Activated T-cell treated with anti-CD3 and anti-CD28 coated beads for 24 hours (primary cell): ENCODE measurements around the gene TBATA.
"Not testable (repeated sequence)": the region's sequence is repeated elsewhere in the genome, so short reads cannot be mapped to it uniquely, and the experiment has no call there.

Source experiments
- DNase-seq: peaks from one replicate; pipeline ENCODE4 v3.0.0-alpha.2; 2020; ENCODE audit warnings: low read depth

The TBATA gene

DNA sequence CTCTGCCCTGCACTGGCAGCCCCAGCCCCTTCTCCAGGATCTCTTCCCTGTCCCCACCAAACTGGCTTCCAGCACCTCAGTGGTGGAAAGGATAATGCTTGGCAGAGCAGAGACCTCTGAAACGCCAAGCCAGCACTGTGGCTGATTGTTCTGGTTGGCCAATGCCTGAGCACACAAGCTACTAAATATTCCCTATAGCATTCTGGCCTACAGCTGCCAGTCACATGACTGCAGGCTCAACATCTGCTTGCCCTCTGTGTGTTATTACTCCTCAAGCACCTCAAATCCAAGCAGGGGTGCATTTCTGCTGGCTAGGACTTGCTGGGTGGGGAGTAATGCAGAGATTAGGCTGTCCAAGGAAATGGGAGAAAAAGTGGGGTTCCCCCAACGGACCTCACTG is 6.1 kb downstream of the TBATA start:
- DNase-seq, result no peak

GRCh38 chr10:70778267-70778924 is 6.8 kb downstream of the TBATA start:
- DNase-seq, result no peak

- no peak for DNase-seq
Measured at GRCh38 chr10:70777063-70777875, 7.9 kb downstream of the TBATA start.

DNA sequence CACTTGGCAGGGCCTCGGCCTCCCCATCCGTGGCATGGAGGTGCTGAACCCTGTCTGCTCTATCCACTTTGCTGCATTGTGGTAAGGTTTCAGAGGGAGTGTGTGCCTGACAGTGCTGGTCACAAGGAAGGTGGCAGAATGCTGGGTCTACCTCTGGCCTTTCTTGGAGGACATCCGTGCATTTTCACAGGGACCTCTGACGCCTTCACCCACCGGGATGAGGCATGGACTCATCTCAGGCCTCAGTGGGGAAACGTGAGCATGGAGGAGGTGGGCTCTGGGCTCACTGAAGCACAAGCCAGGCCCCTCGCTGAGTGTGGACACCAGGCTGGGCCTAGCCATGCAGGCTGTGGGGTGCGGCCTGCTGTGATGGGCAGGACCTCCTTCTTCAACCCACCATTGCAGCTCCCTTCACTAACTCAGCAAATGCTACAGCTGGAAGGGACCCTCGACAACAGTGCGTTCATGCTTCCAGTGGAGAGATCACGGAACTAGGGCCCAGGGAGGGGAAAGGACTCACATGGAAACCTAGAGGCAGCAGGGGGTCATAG is 8.6 kb downstream of the TBATA start:
- DNase-seq, result no peak

DNA sequence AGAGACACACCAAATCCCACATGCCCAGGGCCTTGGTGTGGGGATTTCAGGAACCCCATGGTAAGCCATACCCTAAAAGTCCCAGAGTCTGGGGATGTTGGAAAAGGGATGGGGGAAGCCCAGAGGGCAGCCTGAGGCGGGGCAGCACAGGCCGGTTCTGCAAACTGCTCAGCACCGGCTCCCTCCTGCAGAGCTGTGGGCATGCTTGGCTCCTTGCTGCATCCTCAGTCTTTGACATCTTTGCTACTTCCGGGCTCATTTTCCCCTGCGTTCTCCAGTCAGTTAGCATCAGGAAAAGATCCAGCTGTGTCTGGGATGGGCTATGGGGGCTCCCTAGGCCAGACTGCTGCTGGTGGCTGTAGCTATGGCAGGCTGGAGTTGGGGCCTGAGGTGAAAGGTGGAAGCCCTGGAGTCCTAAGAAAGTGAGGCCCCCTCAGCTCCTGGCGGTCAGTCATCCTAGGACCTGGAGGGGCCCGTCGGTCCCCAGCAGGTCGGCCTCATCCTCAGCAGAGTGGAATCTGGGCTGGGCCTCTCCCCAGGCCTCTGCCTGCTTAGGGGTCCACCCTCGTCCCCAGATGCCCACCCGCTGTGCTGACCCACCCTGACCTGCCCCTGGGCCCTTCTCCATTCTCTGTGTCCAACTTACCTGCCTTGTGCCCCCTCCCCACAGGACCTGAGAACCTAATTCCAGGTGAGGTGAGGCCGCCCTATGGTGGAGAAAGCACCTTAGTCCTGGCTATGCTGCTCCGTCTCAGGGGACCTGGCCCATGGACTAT is 9.3 kb downstream of the TBATA start:
- no peak for DNase-seq

DNA sequence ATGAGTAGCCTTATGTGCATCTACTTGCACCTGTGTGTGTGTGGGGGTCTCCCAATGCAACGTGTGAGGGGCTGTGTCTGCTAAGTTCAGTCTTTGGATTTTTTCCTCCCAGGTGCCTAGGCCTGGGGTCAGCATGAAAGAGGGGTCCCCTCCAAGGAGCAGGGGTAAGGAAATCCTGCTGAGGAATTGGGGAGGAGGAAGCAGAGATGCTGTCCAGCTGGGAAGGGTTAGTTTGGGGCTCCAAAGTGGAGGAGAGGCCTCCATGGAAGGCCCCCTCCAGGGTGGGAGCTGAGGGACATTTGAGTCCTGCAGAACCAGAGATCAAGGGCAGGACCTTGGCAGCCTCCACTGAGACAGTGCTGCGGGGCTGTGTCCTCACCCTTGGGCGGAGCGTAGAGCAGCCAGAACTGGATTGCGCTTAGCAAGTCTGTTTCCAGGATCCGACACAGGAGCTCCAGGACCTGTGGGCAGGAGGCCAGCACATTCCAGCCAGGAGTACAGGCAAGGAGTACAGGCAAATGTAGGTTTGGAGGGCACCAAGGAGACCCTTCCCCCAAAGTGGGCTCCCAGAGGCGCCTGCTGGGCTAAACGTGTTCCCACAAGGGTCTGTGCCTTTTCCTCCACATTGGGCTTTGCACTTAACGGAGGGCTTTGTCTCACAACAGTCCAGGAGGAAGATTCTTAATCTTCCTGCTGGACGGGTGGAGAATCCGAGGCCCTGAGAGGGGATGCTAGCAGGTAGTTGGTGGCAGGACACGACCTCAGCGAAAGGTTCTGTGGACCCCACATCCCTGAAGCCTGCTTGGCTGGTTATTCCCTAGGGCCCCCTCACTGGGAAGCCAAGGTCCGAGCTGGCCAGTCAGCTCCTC is 10.1 kb downstream of the TBATA start:
- no peak for DNase-seq

- no peak for DNase-seq
Measured at GRCh38 chr10:70773965-70774809, 11.0 kb downstream of the TBATA start.

DNA sequence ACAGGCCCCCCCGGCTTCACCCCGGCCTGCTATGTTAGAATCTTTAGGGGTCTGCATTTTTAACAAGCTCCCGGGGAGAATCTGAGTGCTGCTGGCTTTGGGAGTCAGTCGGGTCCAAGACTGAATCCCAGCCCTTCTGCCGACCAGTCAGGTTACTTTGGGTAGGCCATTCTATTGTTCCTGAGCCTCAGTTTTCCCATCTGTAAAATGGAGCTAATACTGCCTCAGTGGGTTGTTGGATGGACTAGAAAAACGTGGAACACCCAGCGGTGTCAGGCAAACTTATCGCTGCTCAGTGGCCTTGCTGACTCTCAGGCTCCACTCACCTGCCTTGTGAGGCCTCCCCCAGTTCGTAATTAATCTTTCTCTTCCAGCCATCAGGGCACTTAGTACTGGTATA is 11.7 kb downstream of the TBATA start:
- DNase-seq, result no peak

DNA sequence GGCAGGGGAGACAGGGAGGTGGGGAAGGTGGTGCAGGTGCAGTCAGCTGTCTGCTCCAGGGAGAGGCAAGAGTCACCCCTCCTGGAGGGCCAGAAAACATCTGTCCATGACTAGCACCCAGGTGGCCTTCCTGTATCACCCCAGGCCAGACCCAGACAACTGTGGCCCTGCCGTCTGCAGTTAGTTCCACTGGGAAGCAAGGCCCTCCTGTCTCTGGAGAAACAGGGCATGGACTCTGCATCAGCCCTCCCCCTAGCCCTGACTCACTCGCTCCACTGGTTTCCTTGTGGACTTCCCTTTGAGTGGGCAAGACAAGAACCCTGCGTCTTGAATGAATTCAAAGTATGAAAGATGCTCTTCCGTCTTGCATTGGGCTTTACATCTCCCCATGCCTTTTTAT is 12.6 kb downstream of the TBATA start:
- no peak for DNase-seq

GRCh38 chr10:70771311-70772194 is 13.6 kb downstream of the TBATA start:
- DNase-seq, result no peak

- DNase-seq, result not testable (repeated sequence)
Measured at GRCh38 chr10:70770516-70770915, 14.7 kb downstream of the TBATA start.

DNA sequence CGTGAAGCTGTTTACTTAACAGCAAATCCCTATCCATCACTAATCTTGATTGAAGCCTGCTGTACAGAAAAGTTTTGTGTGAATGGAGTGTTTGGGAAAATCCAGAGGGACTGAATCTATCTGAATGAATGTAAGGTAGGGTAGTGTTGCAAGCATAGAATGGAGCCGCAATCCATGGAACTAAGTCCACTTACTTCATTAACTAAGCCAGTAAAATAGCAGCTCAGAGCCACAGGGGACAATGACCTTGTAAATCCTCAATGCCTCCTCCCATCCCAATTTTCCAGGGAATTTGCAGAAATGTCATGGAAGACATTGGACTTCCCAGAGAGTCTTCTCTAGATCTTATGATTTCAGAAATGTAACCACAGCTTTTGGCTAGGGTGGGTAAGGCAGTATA is 15.2 kb downstream of the TBATA start:
- DNase-seq, result no peak

DNA sequence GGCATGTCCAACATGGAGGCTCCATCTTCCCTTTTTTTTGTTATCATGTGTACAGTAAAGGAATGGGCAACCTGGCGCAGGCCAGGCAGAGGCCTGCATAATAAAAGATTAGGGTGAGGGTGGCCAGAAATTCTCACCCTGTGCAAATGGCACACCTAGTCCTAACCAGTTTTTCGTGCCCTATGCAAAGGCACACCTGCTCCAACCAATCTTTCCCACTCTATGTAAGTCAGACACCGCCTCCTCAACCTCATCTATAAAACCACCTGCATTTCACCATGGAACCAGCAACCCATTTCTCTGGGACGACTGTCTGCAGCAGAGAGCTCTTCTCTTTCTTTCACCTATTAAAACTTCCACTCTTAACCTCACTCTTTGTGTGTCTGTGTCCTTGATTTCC is 16.1 kb downstream of the TBATA start:
- no peak for DNase-seq

GRCh38 chr10:70768026-70768685 is 17.0 kb downstream of the TBATA start:
- not testable (repeated sequence) for DNase-seq

DNA sequence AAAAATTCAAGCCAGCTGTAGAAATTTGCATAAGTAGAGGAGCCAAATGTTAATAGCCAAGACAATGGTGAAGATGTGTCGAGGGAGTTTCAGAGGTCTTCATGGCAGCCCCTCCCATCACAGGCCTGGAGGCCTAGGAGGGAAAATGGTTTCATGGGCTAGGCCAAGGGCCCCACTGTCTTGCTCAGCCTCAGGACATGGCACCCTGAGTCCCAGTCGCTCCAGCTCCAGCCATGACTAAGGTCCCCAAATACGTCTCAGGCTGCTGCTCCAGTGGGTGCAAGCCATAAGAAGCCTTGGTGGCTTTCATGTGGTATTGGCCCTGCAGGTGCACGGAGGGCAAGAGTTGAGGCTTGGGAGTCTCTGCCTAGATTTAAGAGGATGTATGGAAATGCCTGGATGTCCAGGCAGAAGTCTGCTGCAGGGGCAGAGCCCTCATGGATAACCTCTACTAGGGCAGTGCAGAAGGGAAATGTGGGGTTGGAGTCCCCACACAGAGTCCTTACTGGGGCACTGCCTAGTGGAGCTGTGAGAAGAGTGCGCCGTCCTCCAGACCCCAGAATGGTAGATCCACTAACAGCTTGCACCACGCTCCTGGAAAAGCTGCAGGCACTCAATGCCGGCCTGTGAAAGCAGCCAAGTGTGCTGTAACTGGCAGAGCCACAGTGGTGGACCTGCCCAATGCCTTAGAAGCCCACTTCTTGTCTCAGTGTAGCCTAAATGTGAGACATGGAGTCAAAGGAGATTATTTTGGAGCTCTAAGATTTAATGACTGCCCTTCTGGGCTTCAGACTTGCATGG is 19.2 kb downstream of the TBATA start:
- no peak for DNase-seq

DNA sequence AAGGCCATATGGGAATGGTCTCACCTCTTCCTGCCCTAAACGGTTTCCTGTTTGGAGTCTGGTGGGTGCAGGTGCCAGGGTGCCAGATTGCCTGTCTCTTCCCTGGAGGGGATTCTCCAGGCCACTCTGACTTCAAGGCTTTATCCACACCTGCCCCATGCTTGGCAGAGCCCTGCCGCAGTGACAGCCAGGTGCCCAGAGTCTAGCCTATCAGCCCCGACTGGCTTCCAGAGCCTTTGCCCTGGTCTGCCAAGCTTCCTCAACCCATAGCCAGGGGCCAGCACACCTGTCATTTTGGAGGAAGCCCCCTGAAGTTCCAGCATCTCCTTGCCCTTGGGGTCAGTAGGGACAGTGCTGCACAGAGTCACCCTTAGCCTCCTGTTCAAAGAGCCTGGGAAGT is 21.6 kb downstream of the TBATA start:
- no peak for DNase-seq

- no peak for DNase-seq
Measured at GRCh38 chr10:70762441-70763175, 22.6 kb downstream of the TBATA start.
